ENCODE data around the gene NEU3.

GRCh38 chr11:74949753-74950137 is 39.0 kb upstream of the NEU3 start:
- TF ChIP-seq POLR2AphosphoS5 (IDR thresholded peaks at IDR 0.05; ENCODE audit: insufficient read depth in 1 of 2, low read depth in 1 of 2), result no peak
- TF ChIP-seq, protein P1, sequence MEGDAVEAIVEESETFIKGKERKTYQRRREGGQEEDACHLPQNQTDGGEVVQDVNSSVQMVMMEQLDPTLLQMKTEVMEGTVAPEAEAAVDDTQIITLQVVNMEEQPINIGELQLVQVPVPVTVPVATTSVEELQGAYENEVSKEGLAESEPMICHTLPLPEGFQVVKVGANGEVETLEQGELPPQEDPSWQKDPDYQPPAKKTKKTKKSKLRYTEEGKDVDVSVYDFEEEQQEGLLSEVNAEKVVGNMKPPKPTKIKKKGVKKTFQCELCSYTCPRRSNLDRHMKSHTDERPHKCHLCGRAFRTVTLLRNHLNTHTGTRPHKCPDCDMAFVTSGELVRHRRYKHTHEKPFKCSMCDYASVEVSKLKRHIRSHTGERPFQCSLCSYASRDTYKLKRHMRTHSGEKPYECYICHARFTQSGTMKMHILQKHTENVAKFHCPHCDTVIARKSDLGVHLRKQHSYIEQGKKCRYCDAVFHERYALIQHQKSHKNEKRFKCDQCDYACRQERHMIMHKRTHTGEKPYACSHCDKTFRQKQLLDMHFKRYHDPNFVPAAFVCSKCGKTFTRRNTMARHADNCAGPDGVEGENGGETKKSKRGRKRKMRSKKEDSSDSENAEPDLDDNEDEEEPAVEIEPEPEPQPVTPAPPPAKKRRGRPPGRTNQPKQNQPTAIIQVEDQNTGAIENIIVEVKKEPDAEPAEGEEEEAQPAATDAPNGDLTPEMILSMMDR (IDR thresholded peaks at IDR 0.05), result no peak
- no peak for TF ChIP-seq POLR2A (IDR thresholded peaks at IDR 0.05)

Data from vagina (tissue), 2 donors.